Stimulated activated CD8-positive, alpha-beta memory T cell treated with anti-CD3 and anti-CD28 coated beads, Interleukin-7, amount 100 ng/mL, for 4 hours (primary cell): Measurements from ENCODE around the gene ABCE1.

ENCODE experiments used
- DNase-seq, 2 donors: peaks; one replicate each; pipeline ENCODE4 v3.0.0-alpha.2; 2020; ENCODE audit warnings: low read depth in 2 of 2

ABCE1 gene

DNA sequence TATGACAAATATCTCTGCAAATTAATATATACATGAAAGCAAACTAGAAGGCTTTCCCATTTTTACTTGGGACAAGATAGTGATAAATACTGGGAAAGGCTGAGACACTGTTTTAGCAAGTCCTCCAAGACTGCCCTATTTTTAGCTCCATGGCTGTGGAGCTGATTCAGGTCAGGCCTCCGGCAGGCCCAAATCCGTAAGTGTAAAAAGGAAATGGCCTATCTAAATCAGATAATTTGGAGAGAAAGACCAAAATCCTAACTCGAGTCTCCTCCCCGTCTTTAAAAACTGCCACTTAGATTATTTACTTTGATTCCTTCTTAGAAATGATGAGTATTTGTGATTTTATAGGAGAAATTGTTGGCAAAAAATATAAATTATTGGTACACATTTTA is 79.4 kb downstream of the ABCE1 start:
- no peak for DNase-seq

DNA sequence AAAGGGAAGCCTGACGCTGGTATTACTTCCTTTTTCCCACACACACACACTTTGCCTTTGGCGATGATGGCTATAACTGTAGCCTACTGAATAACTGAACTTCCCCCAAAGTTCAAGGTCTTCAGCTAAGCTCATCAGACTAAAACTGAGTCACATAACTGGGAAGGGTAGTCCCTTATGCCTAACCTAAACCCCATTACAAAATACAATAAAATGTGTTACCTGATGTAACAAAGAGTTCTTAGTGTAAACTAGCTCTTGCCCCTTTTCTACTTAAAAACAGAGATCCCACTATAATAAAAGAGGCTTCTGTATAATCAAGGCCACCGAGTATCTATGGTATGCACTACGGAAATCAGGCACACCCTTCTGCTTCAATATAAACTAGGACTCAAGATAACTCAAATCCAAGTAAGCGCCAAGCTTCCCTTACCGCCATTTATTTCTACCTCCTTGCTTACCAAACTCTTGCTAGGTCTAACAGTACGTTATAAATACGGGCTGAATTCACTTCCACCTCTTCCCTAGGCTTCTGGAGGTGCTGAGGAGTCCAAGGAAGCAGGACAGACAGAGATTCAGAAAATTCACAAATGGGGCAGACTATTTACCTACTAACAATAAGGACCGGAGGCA is 79.9 kb downstream of the ABCE1 start:
- no peak for DNase-seq

DNA sequence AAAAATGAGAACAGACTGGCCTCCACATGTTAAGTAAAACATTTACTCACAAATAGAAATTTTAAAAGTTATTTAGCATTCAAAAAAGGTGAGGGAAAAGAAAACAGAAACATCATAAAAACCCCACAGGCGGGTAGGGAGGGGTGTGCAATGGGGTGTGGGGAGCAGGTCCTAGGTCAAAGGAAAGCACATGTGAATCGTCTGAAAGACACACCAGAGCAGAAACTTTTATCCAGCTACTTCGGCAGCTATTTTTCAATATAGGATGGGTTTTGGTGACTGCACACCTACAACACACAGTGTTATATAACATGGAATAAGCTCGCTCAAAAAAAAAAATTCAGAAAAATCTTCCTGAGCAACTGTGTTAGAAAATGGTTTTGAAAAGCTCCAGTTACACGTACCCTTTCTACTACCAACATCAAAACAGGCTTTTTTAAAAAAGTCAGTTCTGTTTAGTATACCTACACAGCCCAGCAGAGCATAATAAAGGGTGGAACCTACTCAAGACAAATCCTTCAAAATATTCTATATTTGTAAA is 80.7 kb downstream of the ABCE1 start:
- no peak for DNase-seq
